HepG2 (cell line): Measurements from ENCODE around the gene TRIM25. TPM values are rescaled to one million over a fixed set of nuclear protein-coding genes. Genes with fewer than 3 reads are reported as not detected.

Source experiments
- ARID2 ChIP-seq: sonication (generic); formaldehyde crosslinking; IDR thresholded peaks from 2 replicates; pipeline ENCODE4 v1.8.1; 2022; ENCODE audit warnings: mild to moderate bottlenecking, missing genetic modification reagents, borderline replicate concordance
- KDM4B ChIP-seq: sonication (generic); formaldehyde crosslinking; IDR thresholded peaks from 2 replicates; pipeline ENCODE4 v1.4.0; 2020; ENCODE audit warnings: missing genetic modification reagents
- NCOA1 ChIP-seq: sonication (generic); formaldehyde crosslinking; IDR thresholded peaks from 2 replicates; pipeline ENCODE4 v1.9.0; 2021; ENCODE audit warnings: missing genetic modification reagents
- POLR2AphosphoS2 ChIP-seq: IDR thresholded peaks from 2 replicates; pipeline ENCODE4 v1.6.1; 2011; ENCODE audit warnings: low read depth, low read length, improper control_type of control experiment
- REL ChIP-seq: sonication (generic); formaldehyde crosslinking; conservative IDR thresholded peaks from 2 replicates; pipeline ENCODE4 v1.8.0; 2022; ENCODE audit warnings: mild to moderate bottlenecking, missing genetic modification reagents, moderate library complexity
- SNRNP70 ChIP-seq: fragments of 200-400 bp; formaldehyde crosslinking; IDR thresholded peaks from 2 replicates; pipeline ENCODE4 v1.6.1; 2017; ENCODE audit warnings: mild to moderate bottlenecking, low read depth, low read length, moderate library complexity
- STAG1 ChIP-seq: sonication (generic); formaldehyde crosslinking; IDR thresholded peaks from 2 replicates; pipeline ENCODE4 v1.4.0; 2020; ENCODE audit warnings: missing genetic modification reagents
- STAT5B ChIP-seq: sonication (generic); formaldehyde crosslinking; IDR thresholded peaks from 2 replicates; pipeline ENCODE4 v1.4.0; 2020; ENCODE audit warnings: missing genetic modification reagents
- ZBTB33 ChIP-seq: sonication (generic); formaldehyde crosslinking; IDR thresholded peaks from 2 replicates; pipeline ENCODE4 v1.4.0; 2020; ENCODE audit warnings: missing genetic modification reagents
- ZNF121 ChIP-seq: sonication (generic); formaldehyde crosslinking; IDR thresholded peaks from 2 replicates; pipeline ENCODE4 v1.5.0; 2020; ENCODE audit warnings: mild to moderate bottlenecking, missing genetic modification reagents
- ZNF138 ChIP-seq: sonication (generic); formaldehyde crosslinking; IDR thresholded peaks from 2 replicates; pipeline ENCODE4 v1.5.0; 2020; ENCODE audit warnings: mild to moderate bottlenecking, low read depth, missing genetic modification reagents
- ZNF235 ChIP-seq: sonication (generic); formaldehyde crosslinking; IDR thresholded peaks from 2 replicates; pipeline ENCODE4 v1.8.1; 2023; ENCODE audit warnings: mild to moderate bottlenecking, missing genetic modification reagents, borderline replicate concordance
- ZNF292 ChIP-seq: sonication (generic); formaldehyde crosslinking; IDR thresholded peaks from 2 replicates; pipeline ENCODE4 v1.8.1; 2022; ENCODE audit warnings: mild to moderate bottlenecking, low read depth, missing genetic modification reagents, borderline replicate concordance
- ZNF460 ChIP-seq: sonication (generic); formaldehyde crosslinking; IDR thresholded peaks from 2 replicates; pipeline ENCODE4 v1.5.1; 2020; ENCODE audit warnings: missing genetic modification reagents, mild to moderate bottlenecking, borderline replicate concordance
- ZNF660 ChIP-seq: sonication (generic); formaldehyde crosslinking; IDR thresholded peaks from 2 replicates; pipeline ENCODE4 v1.5.1; 2020; ENCODE audit warnings: mild to moderate bottlenecking, low read depth, missing genetic modification reagents, borderline replicate concordance
- ZNF713 ChIP-seq: sonication (generic); formaldehyde crosslinking; IDR thresholded peaks from 2 replicates; pipeline ENCODE4 v1.4.0; 2020; ENCODE audit warnings: mild to moderate bottlenecking, missing genetic modification reagents
- ZNF720 ChIP-seq: sonication (generic); formaldehyde crosslinking; IDR thresholded peaks from 2 replicates; pipeline ENCODE4 v1.4.0; 2020; ENCODE audit warnings: missing genetic modification reagents
- ZNF781 ChIP-seq: sonication (generic); formaldehyde crosslinking; IDR thresholded peaks from 2 replicates; pipeline ENCODE4 v1.5.1; 2020; ENCODE audit warnings: borderline replicate concordance, mild to moderate bottlenecking, missing genetic modification reagents; ENCODE audit errors: not compliant biosample characterization
- polyA plus RNA-seq, 8 experiments: library from polyadenylated mRNA; depleted of rRNA in 3 of 8; stranded (reverse) in 7 of 8; unstranded in 1 of 8; fragments of >200 nt; fragmentation: Illumina TruSeq in 4 of 8; extraction: Trizol in 4 of 8; gene quantifications; 2 replicates each; pipeline versions ENCODE4 v1.2.1 to v1.2.3, GENCODE V29; 2011 to 2016; ENCODE audit warnings: low read depth in 4 of 8, missing spikeins in 1 of 8, mixed read lengths in 1 of 8; ENCODE audit not compliant: insufficient read depth in 1 of 8
- total RNA-seq, 5 experiments: library from RNA; depleted of rRNA; stranded (reverse); fragments of >200 nt; fragmentation: Illumina TruSeq; extraction: Trizol; gene quantifications; 2 replicates each; pipeline ENCODE4 v1.2.3, GENCODE V29; 2016; ENCODE audit warnings: low read depth in 1 of 5
- TF ChIP-seq, protein P1 (sequence below): sonication (generic); formaldehyde crosslinking; IDR thresholded peaks from 2 replicates; pipeline ENCODE4 v1.4.0; 2020; ENCODE audit warnings: mild to moderate bottlenecking, missing genetic modification reagents
- TF ChIP-seq, protein P2 (sequence below): sonication (generic); formaldehyde crosslinking; IDR thresholded peaks from 2 replicates; pipeline ENCODE4 v1.8.0; 2023; ENCODE audit warnings: mild to moderate bottlenecking, missing genetic modification reagents
- TF ChIP-seq, protein P3 (sequence below): fragments of 450-650 bp; IDR thresholded peaks from 2 replicates; pipeline ENCODE4 v1.6.1; 2016

The TRIM25 gene
- total and polyA plus RNA-seq, 2 of the 13 experiments (the other 11 are each of a cell fraction or from before 2014, with no cell fraction given): 30.8 to 42.2 TPM

DNA sequence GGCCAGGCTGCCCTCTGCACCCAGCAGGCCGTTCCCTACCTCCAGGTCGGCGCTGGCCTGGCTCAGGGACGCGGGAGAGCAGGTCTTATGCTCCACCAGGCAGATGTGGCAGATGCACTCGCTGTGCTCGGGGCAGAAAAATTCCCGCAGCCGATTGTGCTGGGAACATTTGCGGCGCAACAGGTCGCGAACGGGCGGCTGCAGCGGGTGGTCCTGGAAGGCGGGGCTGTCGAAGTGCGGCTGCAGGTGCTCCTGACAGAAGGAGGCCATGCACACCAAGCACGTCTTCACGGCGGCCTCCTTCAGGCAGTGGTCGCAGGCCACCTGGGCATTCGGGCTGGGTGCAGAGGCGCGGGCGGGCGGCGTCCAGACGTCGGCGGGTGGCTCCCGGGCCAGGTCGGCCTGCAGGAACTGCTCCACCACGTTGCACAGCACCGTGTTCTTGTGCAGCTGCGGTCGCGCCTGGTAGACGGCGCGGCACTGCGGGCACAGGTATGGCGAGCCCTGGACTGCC lies 439 bp downstream of the TRIM25 start (continued):
- TF ChIP-seq, protein P1, sequence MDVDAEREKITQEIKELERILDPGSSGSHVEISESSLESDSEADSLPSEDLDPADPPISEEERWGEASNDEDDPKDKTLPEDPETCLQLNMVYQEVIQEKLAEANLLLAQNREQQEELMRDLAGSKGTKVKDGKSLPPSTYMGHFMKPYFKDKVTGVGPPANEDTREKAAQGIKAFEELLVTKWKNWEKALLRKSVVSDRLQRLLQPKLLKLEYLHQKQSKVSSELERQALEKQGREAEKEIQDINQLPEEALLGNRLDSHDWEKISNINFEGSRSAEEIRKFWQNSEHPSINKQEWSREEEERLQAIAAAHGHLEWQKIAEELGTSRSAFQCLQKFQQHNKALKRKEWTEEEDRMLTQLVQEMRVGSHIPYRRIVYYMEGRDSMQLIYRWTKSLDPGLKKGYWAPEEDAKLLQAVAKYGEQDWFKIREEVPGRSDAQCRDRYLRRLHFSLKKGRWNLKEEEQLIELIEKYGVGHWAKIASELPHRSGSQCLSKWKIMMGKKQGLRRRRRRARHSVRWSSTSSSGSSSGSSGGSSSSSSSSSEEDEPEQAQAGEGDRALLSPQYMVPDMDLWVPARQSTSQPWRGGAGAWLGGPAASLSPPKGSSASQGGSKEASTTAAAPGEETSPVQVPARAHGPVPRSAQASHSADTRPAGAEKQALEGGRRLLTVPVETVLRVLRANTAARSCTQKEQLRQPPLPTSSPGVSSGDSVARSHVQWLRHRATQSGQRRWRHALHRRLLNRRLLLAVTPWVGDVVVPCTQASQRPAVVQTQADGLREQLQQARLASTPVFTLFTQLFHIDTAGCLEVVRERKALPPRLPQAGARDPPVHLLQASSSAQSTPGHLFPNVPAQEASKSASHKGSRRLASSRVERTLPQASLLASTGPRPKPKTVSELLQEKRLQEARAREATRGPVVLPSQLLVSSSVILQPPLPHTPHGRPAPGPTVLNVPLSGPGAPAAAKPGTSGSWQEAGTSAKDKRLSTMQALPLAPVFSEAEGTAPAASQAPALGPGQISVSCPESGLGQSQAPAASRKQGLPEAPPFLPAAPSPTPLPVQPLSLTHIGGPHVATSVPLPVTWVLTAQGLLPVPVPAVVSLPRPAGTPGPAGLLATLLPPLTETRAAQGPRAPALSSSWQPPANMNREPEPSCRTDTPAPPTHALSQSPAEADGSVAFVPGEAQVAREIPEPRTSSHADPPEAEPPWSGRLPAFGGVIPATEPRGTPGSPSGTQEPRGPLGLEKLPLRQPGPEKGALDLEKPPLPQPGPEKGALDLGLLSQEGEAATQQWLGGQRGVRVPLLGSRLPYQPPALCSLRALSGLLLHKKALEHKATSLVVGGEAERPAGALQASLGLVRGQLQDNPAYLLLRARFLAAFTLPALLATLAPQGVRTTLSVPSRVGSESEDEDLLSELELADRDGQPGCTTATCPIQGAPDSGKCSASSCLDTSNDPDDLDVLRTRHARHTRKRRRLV (CRISPR knock-in tag): 0 out of 2 replicates have a peak, but pooled peaks have one; percentile 17
- TF ChIP-seq POLR2AphosphoS2: no peak
- TF ChIP-seq ZBTB33 (CRISPR knock-in tag): no peak
- TF ChIP-seq, protein P2, sequence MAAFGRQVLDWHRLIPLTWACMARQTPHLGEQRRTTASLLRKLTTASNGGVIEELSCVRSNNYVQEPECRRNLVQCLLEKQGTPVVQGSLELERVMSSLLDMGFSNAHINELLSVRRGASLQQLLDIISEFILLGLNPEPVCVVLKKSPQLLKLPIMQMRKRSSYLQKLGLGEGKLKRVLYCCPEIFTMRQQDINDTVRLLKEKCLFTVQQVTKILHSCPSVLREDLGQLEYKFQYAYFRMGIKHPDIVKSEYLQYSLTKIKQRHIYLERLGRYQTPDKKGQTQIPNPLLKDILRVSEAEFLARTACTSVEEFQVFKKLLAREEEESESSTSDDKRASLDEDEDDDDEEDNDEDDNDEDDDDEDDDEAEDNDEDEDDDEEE (CRISPR knock-in tag): no peak
- peak; percentile 44 for TF ChIP-seq ZNF781 (CRISPR knock-in tag)
- peak; percentile 67 for TF ChIP-seq REL (CRISPR knock-in tag)
- TF ChIP-seq STAG1 (CRISPR knock-in tag): no peak
- no peak for TF ChIP-seq ZNF121
- no peak for TF ChIP-seq ZNF460 (CRISPR knock-in tag)
- TF ChIP-seq, protein P3, sequence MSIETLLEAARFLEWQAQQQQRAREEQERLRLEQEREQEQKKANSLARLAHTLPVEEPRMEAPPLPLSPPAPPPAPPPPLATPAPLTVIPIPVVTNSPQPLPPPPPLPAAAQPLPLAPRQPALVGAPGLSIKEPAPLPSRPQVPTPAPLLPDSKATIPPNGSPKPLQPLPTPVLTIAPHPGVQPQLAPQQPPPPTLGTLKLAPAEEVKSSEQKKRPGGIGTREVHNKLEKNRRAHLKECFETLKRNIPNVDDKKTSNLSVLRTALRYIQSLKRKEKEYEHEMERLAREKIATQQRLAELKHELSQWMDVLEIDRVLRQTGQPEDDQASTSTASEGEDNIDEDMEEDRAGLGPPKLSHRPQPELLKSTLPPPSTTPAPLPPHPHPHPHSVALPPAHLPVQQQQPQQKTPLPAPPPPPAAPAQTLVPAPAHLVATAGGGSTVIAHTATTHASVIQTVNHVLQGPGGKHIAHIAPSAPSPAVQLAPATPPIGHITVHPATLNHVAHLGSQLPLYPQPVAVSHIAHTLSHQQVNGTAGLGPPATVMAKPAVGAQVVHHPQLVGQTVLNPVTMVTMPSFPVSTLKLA: no peak
- 0 out of 2 replicates have a peak, but pooled peaks have one; percentile 96 for TF ChIP-seq ARID2 (CRISPR knock-in tag)
- TF ChIP-seq ZNF138: peak; percentile 54
- TF ChIP-seq STAT5B: peak; percentile 75; the same call in 1 of the 2 replicates
- no peak for TF ChIP-seq ZNF720 (CRISPR knock-in tag)
- no peak for TF ChIP-seq SNRNP70
- no peak for TF ChIP-seq ZNF292
- TF ChIP-seq ZNF235 (CRISPR knock-in tag): no peak
- no peak for TF ChIP-seq ZNF660 (CRISPR knock-in tag)
- no peak; the same call in 1 of the 2 replicates for TF ChIP-seq NCOA1 (CRISPR knock-in tag)
- TF ChIP-seq KDM4B (CRISPR knock-in tag): no peak
- TF ChIP-seq ZNF713 (CRISPR knock-in tag): no peak; the same call in 1 of the 2 replicates
